Putamen (tissue), 1 donor: ENCODE measurements around the gene ARHGEF17.
"Not testable (repeated sequence)": the region's sequence is repeated elsewhere in the genome, so short reads cannot be mapped to it uniquely, and the experiment has no call there.

Experiments
- DNase-seq: peaks from one replicate; pipeline ENCODE4 v3.0.0-alpha.2; 2016; ENCODE audit warnings: low spot score

ARHGEF17 gene

DNA sequence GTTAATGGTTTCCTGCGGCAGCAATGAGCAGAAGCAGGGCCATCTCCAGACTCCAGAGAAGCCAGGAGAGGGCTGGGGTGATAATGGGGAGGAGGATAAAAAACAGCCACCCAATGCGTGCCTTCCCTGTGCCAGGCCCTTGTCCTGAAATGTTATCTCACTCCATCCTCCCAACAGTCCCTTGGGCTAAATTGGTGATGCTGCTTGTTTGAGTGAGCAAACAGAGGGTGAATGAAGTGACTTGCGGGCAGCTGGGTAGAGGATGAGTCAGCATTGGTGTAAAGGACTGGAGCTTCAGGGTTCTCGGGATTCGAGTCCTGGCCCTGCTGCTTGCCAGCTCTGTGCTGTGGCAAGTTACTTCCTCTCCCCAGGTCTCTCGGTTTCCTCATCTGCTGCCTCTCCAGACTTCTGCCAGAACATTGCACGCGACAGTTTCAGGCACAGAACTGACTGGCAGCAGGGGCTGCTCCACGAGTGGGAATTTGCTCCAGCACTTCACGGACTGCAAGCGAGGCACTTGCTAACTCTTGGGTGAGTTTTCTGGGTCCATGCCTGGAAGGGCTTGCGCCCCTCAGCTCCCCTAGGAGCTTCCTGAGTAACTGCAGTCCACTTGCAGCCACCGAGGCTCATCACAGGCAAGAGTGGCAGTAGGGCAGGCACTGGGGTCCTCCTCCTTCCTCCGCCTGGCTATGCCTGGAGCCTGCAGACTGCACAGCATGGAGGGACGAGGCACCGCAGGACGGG lies 36.0 kb upstream of the ARHGEF17 start, which contains the start of gene P2RY6:
Gene P2RY6, plus strand, starts transcription at position 403 of the 744 bp plus-strand sequence. CDS start 24,181 bp downstream, outside the sequence.
- DNase-seq, result no peak

- no peak for DNase-seq
These were observed 35.4 kb upstream of the ARHGEF17 start for GRCh38 chr11:73272680-73273038.

GRCh38 chr11:73273222-73273895 lies 34.7 kb upstream of the ARHGEF17 start:
- DNase-seq, result no peak

DNA sequence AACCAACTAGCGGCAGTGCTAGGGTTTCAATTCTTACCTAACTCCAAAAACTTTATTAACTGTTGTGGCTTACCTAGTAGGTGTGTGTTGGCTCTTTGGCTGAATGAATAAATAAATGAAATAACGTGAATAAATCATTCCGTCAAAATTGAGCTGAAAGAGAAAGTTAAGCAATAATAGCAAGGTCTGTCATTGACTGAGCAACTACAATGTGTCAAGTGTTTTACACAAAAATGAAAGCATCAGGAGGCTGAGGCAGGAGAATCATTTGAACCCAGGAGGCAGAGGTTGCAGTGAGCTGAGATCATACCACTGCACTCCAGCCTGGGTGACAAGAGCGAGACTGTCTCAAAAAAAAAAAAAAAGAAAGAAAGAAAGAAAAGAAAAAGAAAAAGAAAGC lies 33.9 kb upstream of the ARHGEF17 start:
- not testable (repeated sequence) for DNase-seq

- no peak for DNase-seq
These were observed 33.2 kb upstream of the ARHGEF17 start for GRCh38 chr11:73274722-73275380.

- DNase-seq, result no peak
These were observed 32.7 kb upstream of the ARHGEF17 start for GRCh38 chr11:73275381-73275750.

- no peak for DNase-seq
These were observed 30.6 kb upstream of the ARHGEF17 start for GRCh38 chr11:73277467-73277866.

- no peak for DNase-seq
These were observed 27.4 kb upstream of the ARHGEF17 start for GRCh38 chr11:73280626-73281025.

- no peak for DNase-seq
These were observed 26.8 kb upstream of the ARHGEF17 start for GRCh38 chr11:73281201-73281741.

GRCh38 chr11:73281796-73282660 lies 26.0 kb upstream of the ARHGEF17 start:
- DNase-seq, result no peak

DNA sequence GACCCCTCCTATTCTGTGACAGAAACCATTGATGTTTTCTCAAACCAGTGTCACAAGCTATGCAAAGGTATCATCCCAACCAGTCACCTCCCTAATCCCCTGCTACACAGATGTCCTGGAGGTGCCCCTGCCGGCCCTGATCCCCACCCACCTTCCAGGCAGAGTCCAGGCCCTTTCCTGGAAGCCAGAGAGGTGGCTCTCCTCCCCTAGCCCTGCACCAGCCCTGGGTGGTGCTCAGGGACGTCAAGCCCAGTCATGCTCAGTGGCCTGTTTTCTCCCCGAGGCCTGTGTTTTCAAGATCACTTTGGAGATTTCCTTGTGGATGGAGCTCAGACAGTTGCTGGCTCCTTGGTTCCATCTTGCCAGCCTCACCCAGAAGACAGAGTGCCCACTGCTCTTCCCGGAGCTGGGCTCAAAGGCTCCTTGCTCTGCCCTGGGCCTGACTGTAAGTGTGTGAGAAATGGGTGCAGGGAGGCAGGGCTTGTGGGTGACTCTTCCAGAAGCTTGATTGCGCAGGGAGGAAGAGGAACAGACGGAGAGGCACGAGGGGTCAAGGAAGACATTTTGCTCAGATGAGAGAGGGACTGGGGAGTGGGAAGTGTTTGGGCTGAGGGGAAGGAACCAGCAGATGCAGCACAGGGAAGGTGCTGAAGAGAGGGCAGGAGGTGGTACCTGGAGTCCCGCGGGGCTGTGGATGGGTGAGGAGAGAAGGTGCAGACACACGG lies 24.6 kb upstream of the ARHGEF17 start:
- DNase-seq, result no peak

DNA sequence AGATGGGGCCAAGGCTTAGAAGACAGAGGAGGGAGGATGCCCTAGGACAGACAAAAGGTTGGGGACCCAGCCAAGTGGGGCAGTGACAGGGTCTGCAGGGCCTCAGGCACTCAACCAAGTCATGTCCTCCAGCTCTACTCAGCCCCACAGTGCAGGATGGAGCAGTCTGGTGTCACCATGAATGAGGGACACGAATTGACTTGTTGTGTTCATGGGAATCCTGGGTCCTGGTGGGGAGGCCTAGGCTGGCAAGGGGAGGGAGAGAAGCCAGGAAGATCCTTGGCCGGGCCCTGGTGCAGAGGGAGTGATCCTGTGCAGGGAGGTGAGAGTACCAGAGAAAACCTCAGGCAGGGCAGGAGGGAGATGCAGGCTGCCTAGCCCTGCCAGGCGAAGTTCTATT lies 24.0 kb upstream of the ARHGEF17 start:
- DNase-seq, result no peak

DNA sequence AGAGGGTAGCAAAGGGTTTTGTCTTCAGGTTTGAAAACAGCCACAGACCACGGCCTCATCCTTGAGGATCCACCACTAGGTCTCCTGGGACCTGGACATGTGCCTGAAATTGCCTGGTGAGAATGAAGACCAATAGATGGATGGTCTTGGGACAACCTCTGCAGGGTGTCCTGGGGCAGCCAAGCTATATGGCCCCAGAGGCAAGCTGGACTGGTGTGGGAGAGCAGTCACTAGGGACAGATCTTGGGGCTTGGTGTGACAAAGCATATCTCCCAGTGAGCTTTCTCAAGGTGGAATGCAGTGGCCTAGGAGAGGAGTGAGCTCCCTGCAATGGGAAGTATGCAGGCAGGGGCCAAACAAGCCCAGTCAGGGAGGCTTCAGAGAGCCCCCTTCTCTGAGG lies 22.4 kb upstream of the ARHGEF17 start:
- DNase-seq, result no peak

DNA sequence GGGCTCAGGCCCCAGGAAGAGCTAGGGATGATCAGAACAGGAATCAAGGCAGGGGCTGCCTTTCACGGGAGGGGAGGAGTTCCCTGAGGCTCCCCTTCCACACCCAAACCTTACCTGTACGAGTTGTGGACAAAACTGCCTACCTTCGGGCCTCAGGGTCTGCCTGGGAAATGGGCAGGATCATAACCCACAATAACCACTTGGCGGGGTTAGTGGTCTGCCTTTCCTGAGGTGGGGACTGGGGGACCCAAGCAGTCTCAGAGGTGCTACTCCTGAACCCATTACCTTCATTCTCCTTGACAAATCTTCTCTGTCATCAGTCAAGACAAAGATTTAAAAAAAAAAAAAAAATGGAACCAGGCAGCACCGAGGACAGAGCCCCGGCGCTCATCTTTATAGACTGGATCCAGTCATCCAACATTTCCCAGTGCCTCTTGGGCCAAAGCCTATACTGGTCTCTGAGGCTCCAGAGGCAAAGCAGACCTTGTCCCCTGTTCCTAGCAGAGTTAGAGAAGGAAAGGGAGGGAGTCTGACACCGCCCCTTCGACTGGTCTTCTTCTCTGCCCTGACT lies 21.8 kb upstream of the ARHGEF17 start:
- DNase-seq, result no peak

DNA sequence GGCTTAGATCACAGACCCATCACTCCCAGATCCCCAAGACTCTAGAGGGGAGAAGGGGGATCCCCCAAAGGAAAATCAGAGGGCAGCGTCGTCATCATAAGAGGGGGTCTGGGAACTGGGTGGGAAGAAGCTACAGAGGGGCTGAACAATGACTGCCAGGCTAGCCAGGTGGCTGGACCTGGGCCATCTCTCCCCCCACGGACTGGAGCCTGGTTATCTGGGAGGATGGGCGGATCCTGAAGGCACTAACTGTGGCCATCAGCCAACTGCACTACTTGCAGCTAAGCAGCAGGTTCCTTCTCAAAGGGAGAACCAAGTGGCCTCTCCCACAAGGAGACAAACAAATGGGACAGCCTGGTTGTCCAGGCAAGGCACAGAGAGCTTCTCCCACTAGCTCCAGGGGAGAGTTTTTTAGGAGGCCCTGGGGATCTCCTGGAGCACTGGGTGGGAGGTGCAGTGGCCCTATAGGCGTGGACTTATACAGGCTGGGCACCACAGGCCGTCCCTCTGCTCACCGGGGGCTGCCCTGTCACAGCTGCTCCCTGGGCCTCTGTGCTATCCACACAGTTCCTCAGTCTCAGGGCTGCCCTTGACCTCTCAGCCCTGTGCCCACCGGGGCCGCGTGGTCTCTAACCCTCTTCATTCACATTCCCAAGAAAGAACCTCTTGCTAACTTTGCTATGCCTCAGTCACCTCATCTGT lies 20.5 kb upstream of the ARHGEF17 start:
- DNase-seq, result no peak

- DNase-seq, result no peak
These were observed 19.7 kb upstream of the ARHGEF17 start for GRCh38 chr11:73288192-73288872.

DNA sequence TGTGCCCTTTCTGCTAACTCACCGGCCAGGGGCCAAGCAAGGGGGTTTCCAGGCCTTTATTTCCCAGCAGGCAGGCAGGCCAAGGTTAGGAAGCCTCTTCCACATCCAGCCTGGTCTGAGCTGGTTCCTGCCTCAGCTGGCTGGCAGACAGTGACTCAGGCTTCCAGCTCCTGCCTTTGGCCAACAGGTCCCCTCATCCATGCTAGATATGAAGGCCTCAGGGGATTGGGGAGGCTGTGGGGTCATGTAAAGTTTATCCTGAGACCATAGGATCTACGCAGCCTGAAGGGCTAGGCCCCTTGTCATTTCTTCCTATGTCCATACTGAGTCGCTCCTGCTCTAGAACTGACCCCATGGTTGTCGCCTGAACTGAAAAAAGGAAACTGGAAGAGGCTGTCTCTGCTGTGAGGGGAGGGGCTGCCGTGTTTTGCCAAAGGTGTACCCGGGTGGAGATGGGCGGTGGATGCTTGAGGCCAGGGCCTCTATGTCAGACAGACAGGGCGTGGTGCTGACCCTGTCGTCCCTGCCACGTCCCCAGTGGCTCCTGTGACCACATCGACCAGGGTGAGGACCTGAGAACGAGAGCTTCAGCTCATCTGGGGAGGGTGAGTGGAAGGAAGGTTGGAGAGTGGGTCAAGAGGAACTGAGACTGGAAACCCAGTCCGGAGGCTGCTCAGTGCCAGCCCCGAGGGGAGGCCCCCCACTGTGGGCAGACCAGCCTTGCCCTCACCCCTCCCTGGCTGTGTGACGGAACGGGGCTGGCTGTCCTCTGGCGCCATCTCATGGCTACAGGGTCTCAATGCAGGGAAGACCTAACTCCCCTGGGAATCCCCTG lies 19.0 kb upstream of the ARHGEF17 start:
- peak; percentile 68 for DNase-seq

DNA sequence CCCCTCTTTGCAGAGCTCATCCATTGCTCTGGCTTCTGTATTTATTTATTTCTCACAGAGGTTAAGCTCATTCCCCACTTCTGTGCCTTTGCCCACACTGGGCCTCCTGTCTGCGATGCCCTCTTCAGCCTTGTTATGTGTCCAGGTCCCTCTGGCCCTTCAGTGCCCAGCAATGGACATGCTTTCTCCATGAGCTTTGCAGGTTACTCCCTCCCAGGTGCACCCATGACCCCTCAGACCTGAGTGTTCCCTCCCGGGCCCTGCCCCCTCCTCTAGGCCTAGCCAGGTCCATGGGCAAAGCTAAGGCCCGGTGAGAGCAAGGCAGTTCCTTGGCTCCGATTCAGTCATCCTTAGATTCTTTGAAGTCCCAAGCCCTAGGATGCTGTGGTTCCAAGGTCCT lies 17.5 kb upstream of the ARHGEF17 start:
- DNase-seq, result no peak

DNA sequence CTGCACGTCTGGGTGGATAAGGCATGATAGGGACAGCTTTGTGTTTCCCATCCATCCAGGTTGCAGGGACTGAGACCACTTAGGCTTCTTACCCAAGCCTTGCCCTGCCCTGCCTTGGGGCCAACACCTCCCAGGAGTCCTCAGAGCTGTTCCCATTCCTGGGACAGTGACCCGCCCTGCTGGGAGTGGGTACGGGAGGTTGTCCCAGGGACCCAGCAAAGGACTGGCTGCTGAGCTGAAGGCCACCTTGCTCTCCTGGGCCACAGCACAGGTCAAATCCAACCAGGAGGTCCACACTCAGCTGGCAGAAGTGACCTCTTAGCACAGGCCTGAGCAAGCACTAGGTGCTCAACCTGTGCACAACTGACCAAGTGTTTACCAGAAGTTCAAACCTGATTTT lies 16.9 kb upstream of the ARHGEF17 start:
- no peak for DNase-seq
